GM18499 (cell line): Measurements from ENCODE around the gene EIF2AK3.

Source experiments
- ATAC-seq: cut with Tn5 transposase; IDR thresholded peaks from one replicate; pipeline ENCODE4 v1.9.1; 2021; ENCODE audit warnings: moderate number of reproducible peaks; ENCODE audit not compliant: insufficient read depth, unreplicated experiment

The EIF2AK3 gene

GRCh38 chr2:88601286-88601685 lies 26.0 kb downstream of the EIF2AK3 start:
- ATAC-seq: no peak

DNA sequence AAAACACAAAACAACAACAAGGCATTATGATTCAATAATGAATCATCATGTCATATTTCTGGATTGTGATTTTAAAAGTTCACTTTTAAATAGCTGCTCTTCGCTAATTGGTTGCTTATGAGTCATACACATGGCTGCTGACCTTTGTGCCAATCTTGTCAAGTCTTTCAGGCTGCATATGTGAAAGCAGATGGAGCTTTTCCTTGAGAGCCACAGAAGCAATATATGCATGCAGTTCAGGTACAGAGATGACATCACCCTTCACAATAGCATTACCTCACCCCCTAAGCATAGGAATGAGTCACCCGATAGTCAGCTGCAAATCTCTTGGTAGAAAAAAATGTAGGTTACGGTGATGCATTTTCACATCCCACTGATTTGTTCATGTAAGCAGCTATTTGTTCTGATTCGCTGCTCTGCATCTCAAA lies 27.2 kb downstream of the EIF2AK3 start:
- peak; percentile 99 for ATAC-seq

GRCh38 chr2:88599527-88599926 lies 27.7 kb downstream of the EIF2AK3 start:
- no peak for ATAC-seq

DNA sequence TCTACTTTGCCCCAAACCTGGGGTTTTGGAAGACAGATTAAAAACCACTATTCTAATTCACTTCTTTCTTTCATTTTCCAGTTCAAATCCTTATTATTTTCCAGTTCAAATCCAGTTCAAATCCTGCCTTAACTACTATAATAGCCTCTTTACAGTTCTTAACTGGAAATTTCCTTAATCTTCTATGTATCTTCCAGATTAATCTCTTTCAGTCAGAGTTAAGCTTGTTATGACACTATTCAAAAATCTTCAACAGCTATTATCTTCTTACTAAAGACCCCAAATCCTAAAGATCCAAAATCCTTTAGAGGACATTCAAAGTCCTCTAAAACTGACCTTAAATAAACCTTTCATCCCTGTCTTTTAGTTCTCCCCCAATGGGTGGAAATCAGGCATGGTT lies 30.1 kb downstream of the EIF2AK3 start:
- ATAC-seq: no peak

DNA sequence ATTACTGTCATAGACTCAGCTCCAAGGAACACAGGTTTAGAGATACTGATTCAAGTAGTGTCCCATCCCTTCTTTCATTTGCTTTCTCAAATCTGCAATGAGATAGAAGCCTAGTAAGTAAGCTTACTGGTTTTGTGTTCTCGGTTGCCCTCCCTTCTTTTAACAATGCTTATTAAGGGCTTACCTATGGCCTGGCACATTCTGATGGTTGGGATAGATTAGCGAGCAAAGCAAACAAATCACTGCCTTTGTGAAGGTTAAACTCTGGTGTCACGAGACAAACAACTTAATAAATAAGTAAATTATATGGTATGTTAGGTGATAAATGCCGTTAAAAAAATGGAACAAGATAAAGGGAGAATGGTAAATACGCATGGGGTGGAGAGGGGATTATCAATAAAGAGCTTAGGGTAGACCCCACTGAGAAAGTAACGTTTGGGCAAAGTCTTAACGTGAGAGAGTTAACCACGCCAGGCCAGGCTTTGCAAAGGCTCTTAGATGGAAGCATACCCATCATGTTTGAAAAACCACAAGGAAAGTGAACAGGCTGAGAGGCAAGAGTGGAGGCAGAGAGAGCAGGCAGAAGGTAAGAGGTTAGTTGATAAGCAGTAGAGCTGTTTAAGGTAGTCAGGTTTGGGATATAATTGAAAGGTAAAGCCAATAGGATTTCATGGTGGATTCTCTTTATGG lies 31.0 kb downstream of the EIF2AK3 start:
- no peak for ATAC-seq

DNA sequence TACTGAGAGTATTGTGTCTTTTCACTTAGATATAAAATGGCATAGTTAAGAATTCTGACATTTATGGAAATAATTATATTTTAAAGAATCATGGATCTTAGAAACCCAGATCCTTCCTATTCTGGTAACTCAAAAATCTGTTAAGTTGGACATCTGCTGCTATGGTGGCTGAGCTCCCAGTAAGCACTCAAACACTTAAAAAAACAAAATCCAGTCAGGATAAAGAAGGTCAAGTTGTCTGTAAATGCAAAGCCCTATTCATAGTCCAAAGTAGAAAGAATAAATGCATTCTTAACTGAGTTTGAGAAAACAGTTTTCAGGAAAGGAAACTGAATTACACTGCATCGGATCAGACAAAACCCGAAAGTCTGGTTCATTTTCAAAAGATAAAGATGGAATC lies 35.6 kb downstream of the EIF2AK3 start:
- ATAC-seq: no peak

DNA sequence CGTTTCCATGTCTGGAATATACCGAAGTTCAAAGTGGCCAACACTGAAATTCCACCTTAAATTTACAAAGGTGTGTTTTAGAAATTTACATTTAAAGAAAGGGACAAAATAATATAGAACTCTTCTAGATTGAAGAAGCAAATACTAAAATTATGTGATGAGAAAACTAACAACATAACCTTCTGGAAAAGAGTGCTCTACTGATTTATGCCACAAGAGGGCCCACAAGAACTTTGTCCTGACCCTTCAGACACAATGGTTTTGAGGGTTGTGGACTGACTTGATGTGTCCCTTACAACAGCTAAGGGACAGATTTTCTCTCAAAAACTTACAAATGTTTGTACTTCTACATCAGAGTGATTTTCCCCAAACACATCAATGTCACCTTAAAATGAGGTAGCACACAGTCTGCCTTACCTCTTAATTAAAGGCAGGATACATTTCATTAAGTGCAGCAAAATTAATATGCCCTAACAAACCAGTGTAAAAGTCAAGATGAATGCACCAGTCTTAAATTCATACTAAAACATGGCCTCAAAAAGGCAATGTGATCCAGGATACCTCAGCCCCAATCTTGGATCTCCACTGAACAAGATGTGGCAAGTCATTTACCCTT lies 36.2 kb downstream of the EIF2AK3 start:
- no peak for ATAC-seq

GRCh38 chr2:88585969-88586368 lies 41.3 kb downstream of the EIF2AK3 start:
- no peak for ATAC-seq

DNA sequence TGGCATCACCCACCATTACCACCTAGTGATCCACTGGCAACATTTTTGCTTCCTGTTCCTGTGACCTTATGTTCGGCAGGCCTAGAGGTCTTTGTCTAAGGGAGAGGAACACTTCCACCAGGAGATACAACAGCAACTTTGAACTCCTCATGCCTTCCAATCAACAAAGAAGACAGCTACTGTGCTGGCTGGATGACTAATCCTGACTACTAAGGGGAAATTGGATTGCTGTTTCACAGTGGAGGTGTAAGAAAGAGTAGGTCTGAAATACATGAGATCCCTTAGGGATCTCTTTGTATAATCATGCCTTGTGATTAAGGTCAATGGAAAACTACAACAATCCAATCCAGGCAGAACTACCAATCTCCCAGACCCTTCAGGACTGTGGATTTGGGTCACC lies 45.2 kb downstream of the EIF2AK3 start:
- no peak for ATAC-seq

DNA sequence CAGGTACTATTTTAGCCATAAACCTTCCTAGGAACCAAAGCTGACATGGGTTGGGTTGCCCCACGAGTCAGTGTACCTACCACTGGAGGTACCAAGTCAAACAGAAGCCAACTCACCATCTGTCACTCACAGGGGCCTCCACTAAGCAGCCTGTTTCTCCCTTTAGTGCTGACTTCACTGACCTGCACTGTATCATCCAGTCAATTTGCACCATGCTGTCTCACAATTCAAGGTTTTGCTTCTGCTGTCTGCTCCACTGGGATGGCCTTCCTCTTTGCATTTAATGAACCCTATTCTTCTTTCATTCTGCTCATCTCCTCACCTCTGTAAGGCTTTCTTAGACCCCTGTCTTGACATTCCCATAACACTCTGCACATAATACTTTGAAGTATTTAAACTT lies 47.2 kb downstream of the EIF2AK3 start:
- no peak for ATAC-seq

GRCh38 chr2:88575630-88576029 lies 51.6 kb downstream of the EIF2AK3 start:
- ATAC-seq: no peak

GRCh38 chr2:88575051-88575450 lies 52.2 kb downstream of the EIF2AK3 start:
- no peak for ATAC-seq

GRCh38 chr2:88574445-88574844 lies 52.8 kb downstream of the EIF2AK3 start:
- ATAC-seq: peak; percentile 85

GRCh38 chr2:88568179-88568578 lies 59.1 kb downstream of the EIF2AK3 start:
- ATAC-seq: no peak

- ATAC-seq: no peak
Measured at GRCh38 chr2:88564402-88564801, 62.9 kb downstream of the EIF2AK3 start.

- ATAC-seq: no peak
Measured at GRCh38 chr2:88563129-88563528, 64.1 kb downstream of the EIF2AK3 start.

- ATAC-seq: peak; percentile 52
Measured at GRCh38 chr2:88561646-88562388, 65.4 kb downstream of the EIF2AK3 start.

GRCh38 chr2:88560619-88561307 lies 66.5 kb downstream of the EIF2AK3 start:
- ATAC-seq: no peak

DNA sequence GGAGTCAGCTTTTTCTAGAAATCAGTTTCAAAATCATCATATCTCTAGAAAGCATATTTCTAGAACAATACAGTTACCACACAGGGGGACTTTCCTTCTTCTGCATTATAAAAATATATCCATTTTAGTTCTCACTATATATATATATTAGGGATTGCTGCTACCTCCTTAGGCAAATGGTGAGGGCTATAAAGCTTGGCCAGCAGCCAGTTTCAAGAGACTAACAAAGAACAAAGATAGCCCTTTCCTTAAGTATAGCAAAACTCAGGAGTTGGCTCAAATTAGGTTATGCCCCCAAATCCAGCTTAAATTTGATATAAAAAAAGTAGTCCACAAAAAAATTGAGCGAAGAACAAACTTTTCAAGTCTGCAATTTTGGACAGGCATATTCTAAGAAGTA lies 70.0 kb downstream of the EIF2AK3 start:
- no peak for ATAC-seq

- ATAC-seq: no peak
Measured at GRCh38 chr2:88556026-88556425, 71.2 kb downstream of the EIF2AK3 start.

DNA sequence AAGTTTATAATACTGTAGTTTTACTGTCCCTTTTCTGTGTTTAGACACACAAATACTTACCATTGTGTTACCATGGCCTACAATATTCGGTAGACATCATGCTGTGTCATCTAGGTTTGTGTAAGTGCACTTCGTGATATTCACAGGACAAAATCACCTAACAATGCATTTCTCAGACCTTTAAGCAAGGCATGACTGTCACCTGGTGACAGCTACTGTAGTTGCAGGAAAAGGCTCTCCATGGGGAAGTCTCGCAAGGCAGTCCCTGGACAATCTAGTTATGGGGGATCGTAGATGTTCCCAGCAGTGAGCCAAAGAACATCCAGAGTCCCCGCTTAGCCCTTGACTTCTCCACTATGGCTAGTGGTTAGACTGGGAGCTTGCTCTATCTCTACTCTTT lies 73.1 kb downstream of the EIF2AK3 start:
- ATAC-seq: no peak
